Stimulated activated CD4-positive, alpha-beta T cell treated with anti-CD3 and anti-CD28 coated beads, Interleukin-12 subunit alpha, Interleukin-12 subunit beta, amount 100 ng/mL, for 48 hours (primary cell): ENCODE results near the gene MCM3AP.
"Not testable (repeated sequence)": the region's sequence is repeated elsewhere in the genome, so short reads cannot be mapped to it uniquely, and the experiment has no call there.

Experiments used
- DNase-seq, 3 donors: peaks; one replicate each; pipeline ENCODE4 v3.0.0-alpha.2; 2020; ENCODE audit warnings: low read depth in 2 of 3, low spot score in 1 of 3

The MCM3AP gene

GRCh38 chr21:46312949-46313348 is 27.5 kb upstream of the MCM3AP start:
- no peak for DNase-seq

GRCh38 chr21:46311568-46311967 is 26.2 kb upstream of the MCM3AP start:
- no peak for DNase-seq

- DNase-seq = not testable (repeated sequence)
Observed at GRCh38 chr21:46310260-46310659, 24.8 kb upstream of the MCM3AP start.

GRCh38 chr21:46308431-46308830 is 23.0 kb upstream of the MCM3AP start:
- DNase-seq = no peak

- no peak for DNase-seq
Observed at GRCh38 chr21:46307625-46308024, 22.2 kb upstream of the MCM3AP start.

- DNase-seq = no peak
Observed at GRCh38 chr21:46304955-46305354, 19.5 kb upstream of the MCM3AP start.

GRCh38 chr21:46304437-46304836 is 19.0 kb upstream of the MCM3AP start:
- DNase-seq = no peak

- no peak for DNase-seq
Observed at GRCh38 chr21:46301759-46302158, 16.3 kb upstream of the MCM3AP start.

- DNase-seq = no peak
Observed at GRCh38 chr21:46299167-46299566, 13.8 kb upstream of the MCM3AP start.

GRCh38 chr21:46297338-46298271 is 12.2 kb upstream of the MCM3AP start:
- no peak for DNase-seq

- DNase-seq = peak; percentile 34 to 58 (median 39)
Observed at GRCh38 chr21:46295996-46296752, 10.8 kb upstream of the MCM3AP start.

GRCh38 chr21:46295177-46295770 is 9.9 kb upstream of the MCM3AP start:
- no peak for DNase-seq

GRCh38 chr21:46294647-46295176 is 9.3 kb upstream of the MCM3AP start:
- no peak for DNase-seq

GRCh38 chr21:46291561-46291960 is 6.2 kb upstream of the MCM3AP start:
- no peak for DNase-seq

- DNase-seq = no peak
Observed at GRCh38 chr21:46289655-46290179, 4.3 kb upstream of the MCM3AP start.

- DNase-seq = no peak
Observed at GRCh38 chr21:46287541-46287940, 2.1 kb upstream of the MCM3AP start.

- no peak for DNase-seq
Observed at GRCh38 chr21:46286648-46287002, 1.2 kb upstream of the MCM3AP start.

- peak; percentile 79 to 87 (median 80) for DNase-seq
Observed at GRCh38 chr21:46285761-46286647, 593 bp upstream of the MCM3AP start, which contains the start of gene YBEY. Gene YBEY (plus strand): TSS chr21:46286342. CDS start chr21:46286914, 572 bp downstream.

GRCh38 chr21:46284733-46285132 is 678 bp downstream of the MCM3AP start:
- no peak for DNase-seq

- DNase-seq = no peak
Observed at GRCh38 chr21:46284077-46284644, 1.2 kb downstream of the MCM3AP start.
